GM19239 (cell line): ENCODE data around the gene CTLA4.

ENCODE experiments used
- DNase-seq: peaks from one replicate; pipeline ENCODE4 v3.0.0; 2011; ENCODE audit warnings: low spot score; ENCODE audit not compliant: insufficient read length
- FAIRE-seq: peaks from 2 replicates; lab custom pipeline; 2011; peaks lifted over from hg19 to GRCh38; lab: Jason Lieb, UNC

CTLA4 gene

GRCh38 chr2:203918839-203919238 lies 51.3 kb downstream of the CTLA4 start:
- no peak for FAIRE-seq
- DNase-seq, result no peak
